HEK293 (cell line): ENCODE data around the gene ERGIC1.

Experiments
- CTCF ChIA-PET: fragments of 350-600 bp; formaldehyde crosslinking; extraction: SDS; loops from one replicate; lab custom pipeline; 2021; ENCODE audit warnings: antibody characterized with exemption; lab: Yijun Ruan, JAX
- POLR2A ChIA-PET: fragments of 300-600 bp; formaldehyde crosslinking; extraction: SDS; loops from one replicate; lab custom pipeline; 2020; ENCODE audit warnings: antibody characterized with exemption, inconsistent platforms; lab: Yijun Ruan, JAX
- H3K27ac ChIP-seq: fragments of 200-500 bp; sonication (Bioruptor generic); 2 replicates; pipeline ENCODE4 v1.5.1; 2014; ENCODE audit warnings: low read depth, low read length, control low read depth, inconsistent platforms; ENCODE audit errors: extremely low read depth
- H3K36me3 ChIP-seq, 2 experiments: fragments of 200-500 bp in 1 of 2; sonication (Bioruptor generic) in 1 of 2; 1 replicate in 1 of 2; 2 replicates in 1 of 2; pipeline ENCODE4 v1.5.1; 2014 to 2017; ENCODE audit warnings: inconsistent platforms in 2 of 2, low read length in 2 of 2; ENCODE audit not compliant: control insufficient read depth in 2 of 2, insufficient read depth in 1 of 2
- H3K4me1 ChIP-seq: fragments of 200-500 bp; sonication (Bioruptor generic); 2 replicates; pipeline ENCODE4 v1.5.1; 2014; ENCODE audit warnings: mild to moderate bottlenecking, low read length, inconsistent platforms; ENCODE audit not compliant: control insufficient read depth, insufficient read depth
- H3K4me3 ChIP-seq: 2 replicates; pipeline ENCODE4 v1.5.1; 2011; ENCODE audit warnings: low read depth, mild to moderate bottlenecking, control low read depth, low read length, moderate library complexity
- H3K9me3 ChIP-seq: fragments of 200-500 bp; sonication (Bioruptor generic); 2 replicates; pipeline ENCODE4 v1.5.1; 2014; ENCODE audit warnings: low read depth, low read length, inconsistent platforms; ENCODE audit not compliant: control insufficient read depth, insufficient read depth
- BCL11B ChIP-seq: fragments of 450-650 bp; formaldehyde crosslinking; IDR thresholded peaks from 2 replicates; pipeline ENCODE4 v1.5.1; 2016; ENCODE audit warnings: low read depth, missing biosample characterization, missing genetic modification characterization
- KLF10 ChIP-seq: fragments of 450-650 bp; IDR thresholded peaks from 2 replicates; pipeline ENCODE4 v1.5.1; 2018; ENCODE audit warnings: missing biosample characterization, mild to moderate bottlenecking, missing genetic modification characterization
- MEIS1 ChIP-seq: sonication (generic); formaldehyde crosslinking; IDR thresholded peaks from 2 replicates; pipeline ENCODE4 v1.8.1; 2022; ENCODE audit warnings: missing genetic modification reagents, mild to moderate bottlenecking, borderline replicate concordance
- OSR2 ChIP-seq: fragments of 450-650 bp; formaldehyde crosslinking; IDR thresholded peaks from 2 replicates; pipeline ENCODE4 v1.5.1; 2016; ENCODE audit warnings: missing biosample characterization, missing genetic modification characterization
- ZNF266 ChIP-seq: fragments of 450-650 bp; formaldehyde crosslinking; IDR thresholded peaks from 2 replicates; pipeline ENCODE4 v1.5.1; 2016; ENCODE audit warnings: missing biosample characterization, missing genetic modification characterization, low read depth
- ZNF354C ChIP-seq: fragments of 450-650 bp; formaldehyde crosslinking; IDR thresholded peaks from 2 replicates; pipeline ENCODE4 v1.5.1; 2016; ENCODE audit warnings: missing biosample characterization, missing genetic modification characterization, low read depth, borderline replicate concordance
- ZNF555 ChIP-seq: fragments of 450-650 bp; formaldehyde crosslinking; conservative IDR thresholded peaks from 2 replicates; pipeline ENCODE4 v1.5.1; 2017; ENCODE audit warnings: missing biosample characterization, mild to moderate bottlenecking, missing genetic modification characterization, inconsistent platforms
- ZNF558 ChIP-seq: fragments of 450-650 bp; formaldehyde crosslinking; IDR thresholded peaks from 2 replicates; pipeline ENCODE4 v1.5.1; 2016; ENCODE audit warnings: missing biosample characterization, missing genetic modification characterization
- ZNF561 ChIP-seq: fragments of 450-650 bp; IDR thresholded peaks from 2 replicates; pipeline ENCODE4 v1.5.1; 2018; ENCODE audit warnings: missing biosample characterization, missing genetic modification characterization, borderline replicate concordance
- ZNF571 ChIP-seq: fragments of 450-650 bp; formaldehyde crosslinking; IDR thresholded peaks from 2 replicates; pipeline ENCODE4 v1.5.0; 2017; ENCODE audit warnings: missing biosample characterization, missing genetic modification characterization
- ZNF580 ChIP-seq: fragments of 450-650 bp; formaldehyde crosslinking; IDR thresholded peaks from 2 replicates; pipeline ENCODE4 v1.5.1; 2016; ENCODE audit warnings: missing biosample characterization, missing genetic modification characterization
- ZNF76 ChIP-seq: fragments of 450-650 bp; formaldehyde crosslinking; IDR thresholded peaks from 2 replicates; pipeline ENCODE4; 2016; ENCODE audit warnings: low read depth, missing biosample characterization, missing genetic modification characterization, borderline replicate concordance
- ZNF768 ChIP-seq: fragments of 450-650 bp; formaldehyde crosslinking; IDR thresholded peaks from 2 replicates; pipeline ENCODE4 v1.5.1; 2018; ENCODE audit warnings: missing biosample characterization, mild to moderate bottlenecking, missing genetic modification characterization
- ZSCAN23 ChIP-seq: fragments of 450-650 bp; formaldehyde crosslinking; IDR thresholded peaks from 2 replicates; pipeline ENCODE4 v1.5.1; 2016; ENCODE audit warnings: missing biosample characterization, missing genetic modification characterization
- TF ChIP-seq, protein P1 (sequence below): fragments of 450-650 bp; formaldehyde crosslinking; IDR thresholded peaks from 2 replicates; pipeline ENCODE4 v1.5.1; 2016; ENCODE audit warnings: missing biosample characterization, missing genetic modification characterization
- TF ChIP-seq, protein P2 (sequence below): fragments of 450-650 bp; formaldehyde crosslinking; IDR thresholded peaks from 2 replicates; pipeline ENCODE4 v1.5.1; 2016; ENCODE audit warnings: missing biosample characterization, missing genetic modification characterization

The ERGIC1 gene

DNA sequence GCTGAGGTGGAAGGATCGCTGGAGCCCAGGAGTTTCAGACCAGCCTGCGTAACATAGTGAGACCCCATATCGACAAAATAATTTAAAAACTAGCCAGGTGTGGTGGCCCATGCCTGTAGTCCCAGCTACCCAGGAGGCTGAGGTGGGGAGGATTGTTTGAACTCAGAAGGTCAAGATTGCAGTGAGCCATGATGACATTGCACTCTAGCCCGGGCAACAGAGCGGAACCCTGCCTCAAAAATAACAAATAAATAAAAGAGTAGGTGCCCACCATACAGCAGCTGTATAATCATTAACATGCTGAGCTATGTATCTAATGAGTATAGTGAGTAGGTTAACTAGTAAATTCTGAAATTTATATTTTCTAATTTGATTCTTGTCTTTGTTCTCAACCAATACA is 138.5 kb downstream of the ERGIC1 start:
- no peak for TF ChIP-seq ZNF354C
- TF ChIP-seq, protein P1, sequence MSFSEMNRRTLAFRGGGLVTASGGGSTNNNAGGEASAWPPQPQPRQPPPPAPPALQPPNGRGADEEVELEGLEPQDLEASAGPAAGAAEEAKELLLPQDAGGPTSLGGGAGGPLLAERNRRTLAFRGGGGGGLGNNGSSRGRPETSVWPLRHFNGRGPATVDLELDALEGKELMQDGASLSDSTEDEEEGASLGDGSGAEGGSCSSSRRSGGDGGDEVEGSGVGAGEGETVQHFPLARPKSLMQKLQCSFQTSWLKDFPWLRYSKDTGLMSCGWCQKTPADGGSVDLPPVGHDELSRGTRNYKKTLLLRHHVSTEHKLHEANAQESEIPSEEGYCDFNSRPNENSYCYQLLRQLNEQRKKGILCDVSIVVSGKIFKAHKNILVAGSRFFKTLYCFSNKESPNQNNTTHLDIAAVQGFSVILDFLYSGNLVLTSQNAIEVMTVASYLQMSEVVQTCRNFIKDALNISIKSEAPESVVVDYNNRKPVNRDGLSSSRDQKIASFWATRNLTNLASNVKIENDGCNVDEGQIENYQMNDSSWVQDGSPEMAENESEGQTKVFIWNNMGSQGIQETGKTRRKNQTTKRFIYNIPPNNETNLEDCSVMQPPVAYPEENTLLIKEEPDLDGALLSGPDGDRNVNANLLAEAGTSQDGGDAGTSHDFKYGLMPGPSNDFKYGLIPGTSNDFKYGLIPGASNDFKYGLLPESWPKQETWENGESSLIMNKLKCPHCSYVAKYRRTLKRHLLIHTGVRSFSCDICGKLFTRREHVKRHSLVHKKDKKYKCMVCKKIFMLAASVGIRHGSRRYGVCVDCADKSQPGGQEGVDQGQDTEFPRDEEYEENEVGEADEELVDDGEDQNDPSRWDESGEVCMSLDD: no peak
- no peak for TF ChIP-seq ZNF571 (tag by site-specific recombination)
- TF ChIP-seq ZNF561 (tag by site-specific recombination): no peak
- no peak for TF ChIP-seq MEIS1 (CRISPR knock-in tag)
- TF ChIP-seq OSR2: no peak
- TF ChIP-seq, protein P2, sequence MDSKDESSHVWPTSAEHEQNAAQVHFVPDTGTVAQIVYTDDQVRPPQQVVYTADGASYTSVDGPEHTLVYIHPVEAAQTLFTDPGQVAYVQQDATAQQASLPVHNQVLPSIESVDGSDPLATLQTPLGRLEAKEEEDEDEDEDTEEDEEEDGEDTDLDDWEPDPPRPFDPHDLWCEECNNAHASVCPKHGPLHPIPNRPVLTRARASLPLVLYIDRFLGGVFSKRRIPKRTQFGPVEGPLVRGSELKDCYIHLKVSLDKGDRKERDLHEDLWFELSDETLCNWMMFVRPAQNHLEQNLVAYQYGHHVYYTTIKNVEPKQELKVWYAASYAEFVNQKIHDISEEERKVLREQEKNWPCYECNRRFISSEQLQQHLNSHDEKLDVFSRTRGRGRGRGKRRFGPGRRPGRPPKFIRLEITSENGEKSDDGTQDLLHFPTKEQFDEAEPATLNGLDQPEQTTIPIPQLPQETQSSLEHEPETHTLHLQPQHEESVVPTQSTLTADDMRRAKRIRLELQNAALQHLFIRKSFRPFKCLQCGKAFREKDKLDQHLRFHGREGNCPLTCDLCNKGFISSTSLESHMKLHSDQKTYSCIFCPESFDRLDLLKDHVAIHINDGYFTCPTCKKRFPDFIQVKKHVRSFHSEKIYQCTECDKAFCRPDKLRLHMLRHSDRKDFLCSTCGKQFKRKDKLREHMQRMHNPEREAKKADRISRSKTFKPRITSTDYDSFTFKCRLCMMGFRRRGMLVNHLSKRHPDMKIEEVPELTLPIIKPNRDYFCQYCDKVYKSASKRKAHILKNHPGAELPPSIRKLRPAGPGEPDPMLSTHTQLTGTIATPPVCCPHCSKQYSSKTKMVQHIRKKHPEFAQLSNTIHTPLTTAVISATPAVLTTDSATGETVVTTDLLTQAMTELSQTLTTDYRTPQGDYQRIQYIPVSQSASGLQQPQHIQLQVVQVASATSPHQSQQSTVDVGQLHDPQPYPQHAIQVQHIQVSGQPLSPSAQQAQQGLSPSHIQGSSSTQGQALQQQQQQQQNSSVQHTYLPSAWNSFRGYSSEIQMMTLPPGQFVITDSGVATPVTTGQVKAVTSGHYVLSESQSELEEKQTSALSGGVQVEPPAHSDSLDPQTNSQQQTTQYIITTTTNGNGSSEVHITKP (tag by site-specific recombination): no peak
- TF ChIP-seq ZNF76 (tag by site-specific recombination): no peak
- TF ChIP-seq ZNF558 (tag by site-specific recombination): no peak
- TF ChIP-seq ZNF555 (tag by site-specific recombination): no peak
- TF ChIP-seq BCL11B (tag by site-specific recombination): no peak
- no peak for TF ChIP-seq KLF10 (tag by site-specific recombination)
- no peak for TF ChIP-seq ZNF266 (tag by site-specific recombination)
- TF ChIP-seq ZSCAN23: no peak
- no peak for TF ChIP-seq ZNF580 (tag by site-specific recombination)
- ChIA-PET POLR2A (interaction anchor here (1.3 kb wide), 1 partner anchor 13 kb away, joined by 5 read pairs; the partner anchor contains the start of gene RPL26L1), CTCF (interaction anchor here (0.6 to 1.5 kb wide), 3 partner anchors 11 to 1872 kb away, joined by 3 to 6 read pairs (median 4); partner anchors contain the start of genes ATP6V0E1 and RPL26L1)
- Histone ChIP-seq H3K27ac (no peak overlapping the region), H3K36me3 (peaks cover under 1 to 20% of the 10 kb centered on the region in 2 experiments; a peak in 2 of 3 replicates), H3K4me3 (no peak overlapping the region), H3K4me1 (no peaks in the 10 kb centered on the region), H3K9me3 (no peaks in the 10 kb centered on the region)

DNA sequence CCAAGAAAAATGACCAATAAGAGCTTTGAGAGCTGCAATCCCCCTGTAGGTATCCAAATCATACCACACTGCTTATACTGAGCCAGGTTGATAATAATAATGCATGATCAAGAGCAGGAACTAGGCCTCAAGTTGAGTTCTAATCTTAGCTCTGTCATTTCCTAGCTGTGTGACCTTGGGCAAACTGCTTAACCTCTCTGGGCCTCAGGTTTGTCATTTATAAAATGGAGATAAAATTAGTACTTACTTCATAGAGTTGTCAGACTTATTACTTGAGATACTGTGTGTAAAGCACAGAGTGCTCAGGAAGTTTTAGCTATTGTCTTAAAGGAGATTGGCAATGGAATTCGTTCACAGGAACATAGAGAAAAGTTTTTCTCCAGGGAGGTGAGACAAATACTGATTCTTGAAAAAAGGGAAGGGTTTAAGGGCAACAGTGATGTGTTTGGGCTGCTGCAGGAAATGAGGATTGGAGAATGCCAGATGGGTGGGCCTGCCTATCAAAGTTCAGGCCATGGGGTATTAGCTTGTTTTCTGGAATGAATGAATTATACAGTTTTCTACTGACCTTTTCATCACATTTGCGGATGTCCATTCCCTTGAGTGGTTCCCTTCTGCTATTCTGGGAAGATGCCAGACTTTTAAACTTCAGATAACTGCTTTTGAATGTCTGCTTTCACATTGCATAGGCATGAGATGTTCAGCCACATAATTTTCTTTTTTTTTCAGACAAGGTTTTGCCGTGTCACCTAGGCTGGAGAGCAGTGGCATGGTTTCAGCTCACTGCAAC is 139.3 kb downstream of the ERGIC1 start:
- H3K36me3 ChIP-seq: peaks cover 0 to 17% of the 10 kb centered on the region in 2 experiments; a peak in 1 of 3 replicates
- no peak overlapping the region for H3K27ac ChIP-seq
- H3K4me3 ChIP-seq: no peak overlapping the region
- CTCF ChIA-PET: interaction anchor here (0.6 to 1.6 kb wide), 6 partner anchors 8 to 266 kb away, joined by 3 to 7 read pairs (median 4); partner anchors contain the start of genes ATP6V0E1 and RPL26L1
- POLR2A ChIA-PET: interaction anchor here (1.3 kb wide), 1 partner anchor 14 kb away, joined by 5 read pairs; the partner anchor contains the start of gene RPL26L1
- no peaks in the 10 kb centered on the region for H3K9me3 ChIP-seq
- no peaks in the 10 kb centered on the region for H3K4me1 ChIP-seq
- TF ChIP-seq ZNF76 (tag by site-specific recombination) (no peak), ZNF768 (tag by site-specific recombination) (peak; percentile 88)
